Heart left ventricle (tissue), 13 donors: ENCODE measurements around the gene TENM3.

Source experiments
- CTCF ChIP-seq, 12 donors: fragments of 200-600 bp; sonication (generic) in 4 of 12; IDR thresholded peaks; one replicate each; pipeline versions ENCODE4 v1.5.0 to v1.8.0; 2018 to 2022; ENCODE audit warnings: antibody characterized with exemption in 12 of 12, mild to moderate bottlenecking in 5 of 12
- POLR2A ChIP-seq, 2 donors: fragments of 450-650 bp; IDR thresholded peaks; one replicate each; pipeline ENCODE4 v1.6.1; 2017; ENCODE audit warnings: antibody characterized with exemption in 2 of 2, mild to moderate bottlenecking in 2 of 2, moderate library complexity in 2 of 2
- donor health status: ischemic (EF 13 %, LVEDD 7.1; RV severe dilation, severe dysfunction).
- donor health status: DM: no; HTN: yes; CAD: no.
- donor health status: DM: no; HTN: no; CAD: no.
- donor health status: ischemic (EF 25% LVEDD 6.9; RV normal size, moderate dysfunction).
- donor health status: ischemic (EF 25% LVEDD 5.7; RV mildly dilated, moderate dysfunction).
- donor health status: ischemic (EF 35%, LVEDD 5.7; RV mildly dilated, moderate dysfunction).
- donor health status: nonischemic (EF 11% LVEDD 7.7; RV severe dilation, severe dysfunction).
- donor health status: DM: yes; HTN: yes; CAD: no.
- donor health status: PGD.
- donor health status: ischemic (EF 29% LVEDD 5.4; RV normal size, mild dysfunction).
- donor health status: nonischemic (EF 23%, LVEDD 6.1; RV moderate dilation, normal function).

GRCh38 chr4:182748283-182748682 is 505.1 kb downstream of the TENM3 start:
- TF ChIP-seq POLR2A (IDR thresholded peaks at IDR 0.05) (no peak), CTCF (IDR thresholded peaks at IDR 0.05) (peak in 3 of 12 donors; percentile 15 to 21 (median 18))
